ENCODE results near the gene DIABLO. TPM values are rescaled to one million over a fixed set of nuclear protein-coding genes. Genes with fewer than 3 reads are reported as not detected.

DIABLO gene
- total RNA-seq, 1 experiment from 2014 or later = 60.1 TPM

GRCh38 chr12:122226366-122227125 lies 694 bp upstream of the DIABLO start:
- no peaks in the 10 kb centered on the region for H4K20me1 ChIP-seq (ENCODE audit: insufficient read depth)
- BruUV-seq (replicated peaks) = no TSS peak

More at GRCh38 chr12:122226366-122227125, 694 bp upstream of the DIABLO start:
- H2AFZ ChIP-seq (ENCODE audit: low read depth, low read length, poor library complexity, severe bottlenecking) = no peak overlapping the region
- RAD21 ChIA-PET (ENCODE audit: low non-redundant PET in 1 of 2, low total read pairs in 2 of 2, uncharacterized antibody in 2 of 2, unreplicated experiment in 2 of 2) = interaction anchor here in 1 of 2 experiments (0.6 kb wide), 2 partner anchors 14 to 740 kb away, joined by 3 read pairs; partner anchors contain the start of gene ABCB9
- ATAC-seq = no peak
- peak overlapping the region; percentile 62 for H3K4me2 ChIP-seq (ENCODE audit: low read length)
- no peak overlapping the region; the same call in 1 of the 2 replicates for H3K27ac ChIP-seq (ENCODE audit: low read depth, low read length)
- no peaks in the 10 kb centered on the region for H3K27me3 ChIP-seq (ENCODE audit: insufficient read depth, low read length)
- no peak for TF ChIP-seq JUND (IDR thresholded peaks at IDR 0.05)
- no peak; the same call in 1 of the 2 replicates for TF ChIP-seq CBX3 (IDR thresholded peaks at IDR 0.05; ENCODE audit: low read depth)
- TF ChIP-seq, protein P1, sequence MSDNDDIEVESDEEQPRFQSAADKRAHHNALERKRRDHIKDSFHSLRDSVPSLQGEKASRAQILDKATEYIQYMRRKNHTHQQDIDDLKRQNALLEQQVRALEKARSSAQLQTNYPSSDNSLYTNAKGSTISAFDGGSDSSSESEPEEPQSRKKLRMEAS (IDR thresholded peaks at IDR 0.05) = peak; percentile 83
- TF ChIP-seq, protein P2, sequence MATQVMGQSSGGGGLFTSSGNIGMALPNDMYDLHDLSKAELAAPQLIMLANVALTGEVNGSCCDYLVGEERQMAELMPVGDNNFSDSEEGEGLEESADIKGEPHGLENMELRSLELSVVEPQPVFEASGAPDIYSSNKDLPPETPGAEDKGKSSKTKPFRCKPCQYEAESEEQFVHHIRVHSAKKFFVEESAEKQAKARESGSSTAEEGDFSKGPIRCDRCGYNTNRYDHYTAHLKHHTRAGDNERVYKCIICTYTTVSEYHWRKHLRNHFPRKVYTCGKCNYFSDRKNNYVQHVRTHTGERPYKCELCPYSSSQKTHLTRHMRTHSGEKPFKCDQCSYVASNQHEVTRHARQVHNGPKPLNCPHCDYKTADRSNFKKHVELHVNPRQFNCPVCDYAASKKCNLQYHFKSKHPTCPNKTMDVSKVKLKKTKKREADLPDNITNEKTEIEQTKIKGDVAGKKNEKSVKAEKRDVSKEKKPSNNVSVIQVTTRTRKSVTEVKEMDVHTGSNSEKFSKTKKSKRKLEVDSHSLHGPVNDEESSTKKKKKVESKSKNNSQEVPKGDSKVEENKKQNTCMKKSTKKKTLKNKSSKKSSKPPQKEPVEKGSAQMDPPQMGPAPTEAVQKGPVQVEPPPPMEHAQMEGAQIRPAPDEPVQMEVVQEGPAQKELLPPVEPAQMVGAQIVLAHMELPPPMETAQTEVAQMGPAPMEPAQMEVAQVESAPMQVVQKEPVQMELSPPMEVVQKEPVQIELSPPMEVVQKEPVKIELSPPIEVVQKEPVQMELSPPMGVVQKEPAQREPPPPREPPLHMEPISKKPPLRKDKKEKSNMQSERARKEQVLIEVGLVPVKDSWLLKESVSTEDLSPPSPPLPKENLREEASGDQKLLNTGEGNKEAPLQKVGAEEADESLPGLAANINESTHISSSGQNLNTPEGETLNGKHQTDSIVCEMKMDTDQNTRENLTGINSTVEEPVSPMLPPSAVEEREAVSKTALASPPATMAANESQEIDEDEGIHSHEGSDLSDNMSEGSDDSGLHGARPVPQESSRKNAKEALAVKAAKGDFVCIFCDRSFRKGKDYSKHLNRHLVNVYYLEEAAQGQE (IDR thresholded peaks at IDR 0.05; ENCODE audit: low read depth) = peak; percentile 69
- no peak for TF ChIP-seq EGR1 (IDR thresholded peaks at IDR 0.05; ENCODE audit: low read depth)
- TF ChIP-seq POLR2AphosphoS5 (IDR thresholded peaks at IDR 0.05; ENCODE audit: low read depth, low read length) = no peak
- H3K9ac ChIP-seq (ENCODE audit: low read length) = no peak overlapping the region
- intact Hi-C loops (cut with micrococcal nuclease) = loop anchor here (1.0 kb wide), 2 partner anchors 40 to 301 kb away; partner anchors contain the start of genes KNTC1 and VPS33A
- H3K79me2 ChIP-seq (ENCODE audit: insufficient read depth, low read length) = peaks cover 41% of the 10 kb centered on the region
- H3K36me3 ChIP-seq (ENCODE audit: control insufficient read depth in 1 of 2, insufficient read depth in 2 of 2, low read length in 2 of 2) = peaks cover 7 to 16% of the 10 kb centered on the region in 2 experiments
- CTCF ChIA-PET = no interaction called here
- no peaks in the 10 kb centered on the region for H3K9me3 ChIP-seq (ENCODE audit: control insufficient read depth in 1 of 2, insufficient read depth in 1 of 2, low read depth in 1 of 2, low read length in 2 of 2)
- POLR2A ChIA-PET = interaction anchor here (0.6 to 1.5 kb wide), 5 partner anchors 12 to 115 kb away, joined by 3 to 5 read pairs (median 3); partner anchors contain the start of gene B3GNT4
- peak overlapping the region; percentile 4 to 34; a peak in 2 of 4 replicates for H3K4me3 ChIP-seq (replicated peaks in 1 of 2; ENCODE audit: low read depth in 1 of 2, low read length in 2 of 2)
- no peak for DNase-seq (ENCODE audit: low read depth, low spot score)
- H3K9me2 ChIP-seq (ENCODE audit: insufficient read depth) = no peaks in the 10 kb centered on the region
- H3K4me1 ChIP-seq (ENCODE audit: control insufficient read depth in 1 of 2, insufficient read depth in 2 of 2, low read length in 2 of 2) = peaks cover 7 to 21% of the 10 kb centered on the region in 2 experiments

All from HCT116 (cell line).